Stomach (tissue), 9 donors: ENCODE data around the gene SPEG. TPM values are rescaled to one million over a fixed set of nuclear protein-coding genes. Genes with fewer than 3 reads are reported as not detected.
A peak's percentile ranks its signal among the peaks of the same experiment; 100 is the strongest.

Experiments
- DNase-seq, 2 donors: peaks; one replicate each; pipeline versions ENCODE4 v3.0.0 to v3.0.0-alpha.2; 2013 to 2019
- H3K27ac ChIP-seq, 5 donors: fragments of 200-600 bp in 4 of 5; sonication (generic) in 4 of 5; one replicate each; pipeline ENCODE4 v1.5.1; 2013 to 2019; ENCODE audit warnings: mild to moderate bottlenecking in 1 of 5, moderate library complexity in 1 of 5
- H3K27me3 ChIP-seq, 3 donors: fragments of 200-600 bp; sonication (generic); one replicate each; pipeline ENCODE4 v1.5.1; 2017 to 2019; ENCODE audit warnings: mixed run types in 1 of 3
- H3K36me3 ChIP-seq, 4 donors: fragments of 200-600 bp; sonication (generic); 1 replicate in 3 of 4; 2 replicates in 1 of 4; pipeline ENCODE4 v1.5.1; 2016 to 2019
- H3K4me1 ChIP-seq, 4 donors: fragments of 200-600 bp; sonication (generic); one replicate each; pipeline ENCODE4 v1.5.1; 2016 to 2019
- H3K4me3 ChIP-seq, 4 donors: fragments of 200-600 bp; sonication (generic) in 3 of 4; one replicate each; pipeline ENCODE4 v1.5.1; 2016 to 2019; ENCODE audit warnings: mild to moderate bottlenecking in 1 of 4
- H3K9me3 ChIP-seq, 4 donors: fragments of 200-600 bp; sonication (generic); one replicate each; pipeline ENCODE4 v1.5.1; 2016 to 2019
- EP300 ChIP-seq: sonication (generic); formaldehyde crosslinking; IDR thresholded peaks from one replicate; pipeline ENCODE4 v1.6.1; 2017; ENCODE audit warnings: antibody characterized with exemption
- POLR2A ChIP-seq, 4 donors: fragments of 450-650 bp; IDR thresholded peaks; one replicate each; pipeline ENCODE4 v1.6.1; 2016; ENCODE audit warnings: antibody characterized with exemption in 4 of 4, control low read depth in 2 of 4, mild to moderate bottlenecking in 1 of 4, moderate library complexity in 1 of 4
- POLR2AphosphoS5 ChIP-seq, 3 donors: sonication (generic); formaldehyde crosslinking; IDR thresholded peaks; one replicate each; pipeline ENCODE4 v1.6.1; 2016; ENCODE audit warnings: antibody characterized with exemption in 3 of 3
- WGBS, 5 donors: extraction: QIAGEN DNeasy Blood & Tissue Kit in 3 of 5; methylation state at CpG; one replicate each; pipeline versions ENCODE4 v1.1.5 to v1.1.7; 2013 to 2018; 5-methylcytosine and 5-hydroxymethylcytosine counted together
- intact Hi-C: fragments of 100-400 bp; cut with DNase I; formaldehyde crosslinking; loops from one replicate; pipeline ENCODE4 v1.15.1; 2023; ENCODE audit warnings: low total_unique reads
- polyA plus RNA-seq, 3 donors: library from polyadenylated mRNA; stranded (reverse); fragments of 200-250 nt; gene quantifications; one replicate each; pipeline ENCODE4 v1.2.3, GENCODE V29; 2013
- total RNA-seq, 5 donors: library from RNA; depleted of rRNA; stranded (reverse); fragments of >200 nt; gene quantifications; one replicate each; pipeline versions ENCODE4 v1.1.0 to v1.2.3, GENCODE V29; 2014 to 2016
- TF ChIP-seq, protein P1 (sequence below), 7 experiments: fragments of 450-650 bp in 4 of 7; fragments of 200-600 bp in 3 of 7; sonication (generic) in 3 of 7; IDR thresholded peaks; one replicate each; pipeline ENCODE4 v1.5.1; 2016 to 2019; ENCODE audit warnings: antibody characterized with exemption in 7 of 7, control low read depth in 2 of 7, mild to moderate bottlenecking in 1 of 7
- donor health status: healthy with polysubstance abuse.
- donor health status: Bipolar disorder and iron deficiency.
- donor health status: healthy.

SPEG gene
- total and polyA plus RNA-seq, 8 donors: 7.4 to 106 (median 27.2) TPM

DNA sequence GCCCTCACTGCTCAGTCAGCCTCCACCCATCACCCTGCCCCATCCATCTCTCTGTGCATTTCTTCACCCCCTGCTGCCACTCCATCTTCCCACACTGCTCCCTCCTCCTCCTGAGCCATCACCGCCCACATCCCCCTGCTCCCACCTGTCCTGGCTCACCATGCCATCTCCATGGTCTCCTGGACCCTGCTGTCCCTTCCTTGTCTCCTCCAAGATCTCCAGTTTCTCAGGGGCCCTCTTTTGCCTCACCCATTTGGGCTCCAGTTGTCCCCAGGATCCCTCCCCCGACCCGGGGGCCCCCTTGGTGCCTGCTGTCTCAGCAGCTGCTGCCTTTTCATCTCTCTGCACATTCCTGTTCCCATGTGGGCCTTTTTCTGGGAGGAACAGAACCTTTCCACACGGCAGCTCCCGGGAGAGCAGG is 10.6 kb downstream of the SPEG start:
- peak overlapping the region in 3 of 4 donors; percentile 25 to 80 (median 27) for H3K4me3 ChIP-seq
- no peaks in the 10 kb centered on the region for H3K9me3 ChIP-seq
- intact Hi-C loops: no loop called here
- no peak for TF ChIP-seq POLR2A (IDR thresholded peaks at IDR 0.05)
- TF ChIP-seq POLR2AphosphoS5 (IDR thresholded peaks at IDR 0.05): no peak
- no peak for TF ChIP-seq EP300
- TF ChIP-seq, protein P1, sequence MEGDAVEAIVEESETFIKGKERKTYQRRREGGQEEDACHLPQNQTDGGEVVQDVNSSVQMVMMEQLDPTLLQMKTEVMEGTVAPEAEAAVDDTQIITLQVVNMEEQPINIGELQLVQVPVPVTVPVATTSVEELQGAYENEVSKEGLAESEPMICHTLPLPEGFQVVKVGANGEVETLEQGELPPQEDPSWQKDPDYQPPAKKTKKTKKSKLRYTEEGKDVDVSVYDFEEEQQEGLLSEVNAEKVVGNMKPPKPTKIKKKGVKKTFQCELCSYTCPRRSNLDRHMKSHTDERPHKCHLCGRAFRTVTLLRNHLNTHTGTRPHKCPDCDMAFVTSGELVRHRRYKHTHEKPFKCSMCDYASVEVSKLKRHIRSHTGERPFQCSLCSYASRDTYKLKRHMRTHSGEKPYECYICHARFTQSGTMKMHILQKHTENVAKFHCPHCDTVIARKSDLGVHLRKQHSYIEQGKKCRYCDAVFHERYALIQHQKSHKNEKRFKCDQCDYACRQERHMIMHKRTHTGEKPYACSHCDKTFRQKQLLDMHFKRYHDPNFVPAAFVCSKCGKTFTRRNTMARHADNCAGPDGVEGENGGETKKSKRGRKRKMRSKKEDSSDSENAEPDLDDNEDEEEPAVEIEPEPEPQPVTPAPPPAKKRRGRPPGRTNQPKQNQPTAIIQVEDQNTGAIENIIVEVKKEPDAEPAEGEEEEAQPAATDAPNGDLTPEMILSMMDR (IDR thresholded peaks at IDR 0.05): no peak
- DNase-seq: no peak
- H3K4me1 ChIP-seq: peaks cover 31 to 62% (median 39%) of the 10 kb centered on the region in 4 donors
- 51 to 76% (median 64%) methylated on average over 5 of the region's 5 CpGs for WGBS, 5 donors
- peak overlapping the region in 4 of 5 donors; percentile 50 to 95 (median 86) for H3K27ac ChIP-seq
- H3K27me3 ChIP-seq: peaks cover 0 to 98% (median 65%) of the 10 kb centered on the region in 3 donors
- H3K36me3 ChIP-seq: no peaks in the 10 kb centered on the region

DNA sequence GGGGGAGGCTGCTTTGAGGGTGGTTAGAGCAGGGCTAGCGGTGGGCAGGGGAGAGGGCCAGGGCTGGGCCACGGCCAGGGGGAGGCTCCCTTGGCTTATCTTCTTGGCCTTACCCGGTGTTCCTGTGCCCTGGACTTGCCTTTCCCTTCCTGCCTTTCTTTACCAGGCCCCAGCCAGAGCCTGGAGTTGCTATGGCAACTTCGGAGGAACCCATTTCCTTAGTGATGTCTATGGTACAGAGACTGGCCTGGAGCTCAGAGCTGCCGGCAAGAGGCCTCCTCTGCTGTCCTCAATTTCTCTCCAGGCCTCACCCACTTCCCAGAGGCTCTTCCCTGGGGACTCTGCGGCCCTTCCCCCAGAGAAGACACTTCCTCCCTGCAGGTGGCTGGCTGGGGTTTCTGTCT is 11.5 kb downstream of the SPEG start:
- Histone ChIP-seq H3K4me1 (peaks cover 28 to 59% (median 36%) of the 10 kb centered on the region in 4 donors), H3K36me3 (no peaks in the 10 kb centered on the region), H3K9me3 (no peaks in the 10 kb centered on the region), H3K4me3 (peak overlapping the region in 1 of 4 donors; percentile 80), H3K27me3 (peaks cover 0 to 97% (median 67%) of the 10 kb centered on the region in 3 donors), H3K27ac (peak overlapping the region in 4 of 5 donors; percentile 50 to 95 (median 86))
- TF ChIP-seq POLR2A (IDR thresholded peaks at IDR 0.05): no peak
- TF ChIP-seq EP300: no peak
- TF ChIP-seq, protein P1 (IDR thresholded peaks at IDR 0.05): no peak
- TF ChIP-seq POLR2AphosphoS5 (IDR thresholded peaks at IDR 0.05): no peak
- intact Hi-C loops: no loop called here
- peak in 1 of 2 donors; percentile 80 for DNase-seq
- WGBS, 5 donors: 29 to 39% (median 34%) methylated on average over 5 to 6 of the region's 6 CpGs

DNA sequence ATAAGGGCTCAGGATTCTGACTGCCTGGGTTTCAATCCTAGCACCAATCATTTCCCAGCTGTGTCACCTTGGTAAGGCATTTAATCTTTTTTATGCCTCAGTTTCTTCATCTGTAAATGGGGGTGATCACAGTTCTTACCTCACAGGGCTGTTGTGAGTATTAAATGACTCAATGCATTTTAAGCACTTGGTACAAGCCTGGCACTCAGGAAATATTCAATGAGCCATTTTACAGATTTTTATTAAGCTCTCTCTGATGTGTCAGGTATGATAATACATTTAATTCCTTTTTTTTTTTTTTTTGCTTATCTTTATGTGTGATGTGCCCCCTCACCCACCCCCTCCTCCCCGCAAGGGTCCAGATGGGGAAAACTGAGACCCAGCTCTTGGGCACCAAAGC is 12.0 kb downstream of the SPEG start:
- H3K4me1 ChIP-seq: peaks cover 22 to 59% (median 30%) of the 10 kb centered on the region in 4 donors
- 76 to 92% (median 87%) methylated on average over 1 of the region's 1 CpG for WGBS, 5 donors
- TF ChIP-seq, protein P1 (IDR thresholded peaks at IDR 0.05): no peak
- TF ChIP-seq POLR2A (IDR thresholded peaks at IDR 0.05) (no peak), POLR2AphosphoS5 (IDR thresholded peaks at IDR 0.05) (no peak), EP300 (no peak)
- H3K9me3 ChIP-seq: no peaks in the 10 kb centered on the region
- no peak overlapping the region for H3K4me3 ChIP-seq
- H3K27me3 ChIP-seq: peaks cover 0 to 97% (median 67%) of the 10 kb centered on the region in 3 donors
- DNase-seq: no peak
- peak overlapping the region in 4 of 5 donors; percentile 50 to 95 (median 87) for H3K27ac ChIP-seq
- intact Hi-C loops: no loop called here
- H3K36me3 ChIP-seq: no peaks in the 10 kb centered on the region

DNA sequence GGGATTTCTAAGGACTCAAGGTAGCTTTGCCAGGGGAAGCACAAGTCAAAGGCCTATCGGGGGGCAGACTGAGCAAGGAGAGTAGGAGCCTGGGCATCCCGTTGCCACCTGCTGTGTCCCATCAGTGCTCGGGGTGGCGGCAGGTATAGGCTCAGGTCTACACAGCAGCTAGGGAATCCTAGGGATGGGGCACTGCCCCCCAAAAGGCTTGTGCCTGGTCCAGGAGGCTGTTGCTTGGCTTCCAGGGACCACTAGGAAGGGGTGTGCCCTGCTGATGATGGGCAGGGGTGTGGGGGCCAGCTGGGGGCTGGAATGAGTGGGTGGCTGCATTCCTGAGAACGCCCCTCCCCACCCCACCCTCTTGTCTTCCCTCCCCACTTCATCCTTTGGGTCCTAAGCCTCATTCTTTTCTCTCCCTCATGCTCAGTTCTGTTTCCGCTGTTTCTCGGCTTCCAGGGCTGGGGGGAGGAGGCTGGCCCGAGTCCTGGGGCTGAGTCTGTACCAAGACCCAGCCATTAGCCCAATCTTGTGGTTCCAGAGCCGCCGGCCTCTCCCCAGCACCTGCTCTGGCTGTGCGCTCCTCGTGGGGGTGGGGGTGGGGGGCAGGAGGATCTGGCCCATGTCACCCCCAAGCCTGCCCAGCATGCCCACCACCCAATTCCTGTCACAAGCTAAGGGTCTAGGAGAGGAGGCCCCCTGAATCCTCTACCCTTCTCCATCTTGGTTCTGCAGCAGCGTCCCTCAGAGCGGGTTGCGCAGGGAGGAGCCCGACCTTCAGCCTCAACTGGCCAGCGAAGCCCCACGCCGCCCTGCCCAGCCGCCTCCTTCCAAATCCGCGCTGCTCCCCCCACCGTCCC is 12.8 kb downstream of the SPEG start:
- TF ChIP-seq EP300: no peak
- TF ChIP-seq POLR2AphosphoS5 (IDR thresholded peaks at IDR 0.05): no peak
- TF ChIP-seq POLR2A (IDR thresholded peaks at IDR 0.05): no peak
- TF ChIP-seq, protein P1 (IDR thresholded peaks at IDR 0.05): no peak
- H3K27me3 ChIP-seq: peaks cover 0 to 94% (median 63%) of the 10 kb centered on the region in 3 donors
- peak overlapping the region in 3 of 4 donors; percentile 15 to 26 (median 18) for H3K4me3 ChIP-seq
- no peaks in the 10 kb centered on the region for H3K9me3 ChIP-seq
- no peaks in the 10 kb centered on the region for H3K36me3 ChIP-seq
- peaks cover 15 to 54% (median 24%) of the 10 kb centered on the region in 4 donors for H3K4me1 ChIP-seq
- 55 to 79% (median 61%) methylated on average over 12 to 23 of the region's 23 CpGs for whole genome bisulfite sequencing, 5 donors
- intact Hi-C loops: no loop called here
- H3K27ac ChIP-seq: peak overlapping the region in 4 of 5 donors; percentile 50 to 95 (median 87)
- DNase-seq: peak in 1 of 2 donors; percentile 55
